ENCODE results near the gene GRIK4. TPM values are rescaled to one million over a fixed set of nuclear protein-coding genes. Genes with fewer than 3 reads are reported as not detected.

Gene GRIK4
- polyA plus RNA-seq, 1 experiment, result not detected

GRCh38 chr11:120995184-120995583, 483.6 kb downstream of the GRIK4 start:
- no peak for TF ChIP-seq CTCF (IDR thresholded peaks at IDR 0.05; ENCODE audit: insufficient read depth, low read depth, low read length)
- H3K27me3 ChIP-seq (ENCODE audit: control insufficient read depth, insufficient read depth, low read length), result no peaks in the 10 kb centered on the region
- ChIA-PET CTCF (no interaction called here), POLR2A (no interaction called here)
- DNase-seq (ENCODE audit: low read depth), result no peak
- H3K4me3 ChIP-seq (ENCODE audit: low read depth, low read length), result no peak overlapping the region
- H3K36me3 ChIP-seq (ENCODE audit: control insufficient read depth, insufficient read depth, low read length), result no peaks in the 10 kb centered on the region

GRCh38 chr11:120996973-120997372, 485.4 kb downstream of the GRIK4 start:
- H3K36me3 ChIP-seq (ENCODE audit: control insufficient read depth, insufficient read depth, low read length), result no peaks in the 10 kb centered on the region
- ChIA-PET POLR2A (no interaction called here), CTCF (interaction anchor here (0.6 kb wide), 1 partner anchor 45 kb away, joined by 3 read pairs; no protein-coding TSS in a partner anchor)
- TF ChIP-seq CTCF (IDR thresholded peaks at IDR 0.05; ENCODE audit: insufficient read depth, low read depth, low read length), result no peak
- H3K4me3 ChIP-seq (ENCODE audit: low read depth, low read length), result no peak overlapping the region
- no peaks in the 10 kb centered on the region for H3K27me3 ChIP-seq (ENCODE audit: control insufficient read depth, insufficient read depth, low read length)
- no peak for DNase-seq (ENCODE audit: low read depth)

- ChIA-PET POLR2A (no interaction called here), CTCF (no interaction called here)
- no peak for DNase-seq (ENCODE audit: low read depth)
- no peaks in the 10 kb centered on the region for H3K27me3 ChIP-seq (ENCODE audit: control insufficient read depth, insufficient read depth, low read length)
- TF ChIP-seq CTCF (IDR thresholded peaks at IDR 0.05; ENCODE audit: insufficient read depth, low read depth, low read length), result no peak
- no peak overlapping the region for H3K4me3 ChIP-seq (ENCODE audit: low read depth, low read length)
- H3K36me3 ChIP-seq (ENCODE audit: control insufficient read depth, insufficient read depth, low read length), result no peaks in the 10 kb centered on the region
These were observed 487.0 kb downstream of the GRIK4 start for GRCh38 chr11:120998581-120998980.

- no peak for TF ChIP-seq CTCF (IDR thresholded peaks at IDR 0.05; ENCODE audit: insufficient read depth, low read depth, low read length)
- Histone ChIP-seq H3K27me3 (ENCODE audit: control insufficient read depth, insufficient read depth, low read length) (no peaks in the 10 kb centered on the region; the same call in 1 of the 2 replicates), H3K36me3 (ENCODE audit: control insufficient read depth, insufficient read depth, low read length) (no peaks in the 10 kb centered on the region), H3K4me3 (ENCODE audit: low read depth, low read length) (no peak overlapping the region)
- ChIA-PET CTCF (interaction anchor here (0.8 kb wide), 1 partner anchor 34 kb away, joined by 3 read pairs; no protein-coding TSS in a partner anchor), POLR2A (interaction anchor here (0.7 kb wide), 1 partner anchor 21 kb away, joined by 3 read pairs; no protein-coding TSS in a partner anchor)
- no peak for DNase-seq (ENCODE audit: low read depth)
These were observed 492.8 kb downstream of the GRIK4 start for GRCh38 chr11:121004206-121004840.

GRCh38 chr11:121006922-121007321, 495.4 kb downstream of the GRIK4 start:
- Histone ChIP-seq H3K27me3 (ENCODE audit: control insufficient read depth, insufficient read depth, low read length) (no peaks in the 10 kb centered on the region; the same call in 1 of the 2 replicates), H3K4me3 (ENCODE audit: low read depth, low read length) (no peak overlapping the region), H3K36me3 (ENCODE audit: control insufficient read depth, insufficient read depth, low read length) (no peaks in the 10 kb centered on the region)
- no peak for TF ChIP-seq CTCF (IDR thresholded peaks at IDR 0.05; ENCODE audit: insufficient read depth, low read depth, low read length)
- DNase-seq (ENCODE audit: low read depth), result no peak
- ChIA-PET POLR2A (no interaction called here), CTCF (no interaction called here)

Data from BJ (cell line).